Endothelial cell of hepatic sinusoid (primary cell): ENCODE results near the gene RABGEF1.
"Not testable (repeated sequence)": the region's sequence is repeated elsewhere in the genome, so short reads cannot be mapped to it uniquely, and the experiment has no call there.

Experiments
- in situ Hi-C: cut with HindIII; loops from 2 replicates; pipeline ENCODE4 v1.10.0; 2017; ENCODE audit warnings: low sequenced_read_pairs

Gene RABGEF1

DNA sequence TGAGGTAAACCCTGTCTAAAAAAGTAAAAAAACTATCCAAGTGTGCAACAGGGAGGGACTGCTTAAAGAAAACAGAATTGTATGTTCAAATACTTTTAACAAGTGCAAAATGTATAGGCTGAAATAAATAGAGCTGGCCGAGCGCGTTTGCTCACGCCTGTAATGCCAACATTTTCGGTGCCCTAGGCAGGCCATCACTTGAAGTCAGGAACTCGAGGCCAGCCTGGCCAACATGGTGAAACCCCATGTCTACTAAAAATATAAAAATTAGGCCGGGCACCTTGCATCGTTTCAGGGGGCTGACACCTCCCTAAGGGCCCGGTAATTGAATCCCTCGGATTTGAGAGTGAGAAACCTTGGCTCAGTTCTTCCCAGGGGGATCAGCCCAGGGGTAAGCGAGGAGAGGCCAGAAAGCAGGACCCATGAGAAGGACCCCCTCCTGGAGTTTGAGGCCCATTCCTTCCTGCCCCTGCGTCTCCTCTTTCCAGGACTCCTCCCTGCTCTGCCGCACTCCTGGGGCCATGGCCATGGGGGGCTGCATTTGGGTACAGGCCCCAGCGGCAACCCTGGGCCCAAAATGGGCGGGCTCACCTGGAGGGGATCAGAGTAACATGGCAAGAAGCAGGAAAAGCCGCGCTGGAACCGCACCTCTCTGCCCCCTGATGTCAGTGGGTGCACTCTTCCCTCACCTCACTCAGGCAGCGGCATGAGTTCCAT, 105.0 kb downstream of the RABGEF1 start:
- in situ Hi-C loops: no loop called here

DNA sequence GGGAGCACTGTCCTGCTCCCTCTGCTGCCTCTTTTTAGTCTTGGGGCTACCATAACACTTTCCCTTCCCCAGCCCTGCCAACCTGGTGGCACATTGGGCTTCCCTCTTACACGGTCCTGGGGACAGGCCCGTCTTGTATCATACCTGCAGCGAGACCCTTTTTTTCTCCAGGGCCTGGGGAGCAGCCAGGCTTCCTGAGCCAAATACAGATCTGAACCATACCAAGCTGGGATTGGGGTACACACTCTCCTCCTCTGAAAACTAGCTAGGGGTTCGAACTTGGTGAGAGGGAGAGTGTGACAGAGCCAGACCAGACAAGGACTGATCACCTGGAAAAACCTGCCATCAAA, 105.5 kb downstream of the RABGEF1 start:
- in situ Hi-C loops: not testable (repeated sequence)

DNA sequence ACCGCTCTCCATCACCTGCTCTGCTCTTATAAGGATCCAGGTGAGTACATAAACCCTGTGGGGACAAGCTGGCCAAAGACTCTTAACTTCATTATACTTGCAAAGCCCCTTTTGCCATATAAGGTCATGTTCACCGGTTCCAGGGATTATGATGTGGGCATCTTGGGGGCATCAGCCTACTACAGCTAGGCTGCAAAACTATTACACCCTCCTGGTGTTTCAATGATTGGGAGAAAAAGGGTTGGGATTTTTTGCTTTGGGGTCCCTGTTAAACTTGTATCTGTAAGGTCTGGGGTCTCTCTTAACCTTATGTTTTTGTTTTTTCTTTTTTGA, 107.0 kb downstream of the RABGEF1 start:
- in situ Hi-C loops: not testable (repeated sequence)

DNA sequence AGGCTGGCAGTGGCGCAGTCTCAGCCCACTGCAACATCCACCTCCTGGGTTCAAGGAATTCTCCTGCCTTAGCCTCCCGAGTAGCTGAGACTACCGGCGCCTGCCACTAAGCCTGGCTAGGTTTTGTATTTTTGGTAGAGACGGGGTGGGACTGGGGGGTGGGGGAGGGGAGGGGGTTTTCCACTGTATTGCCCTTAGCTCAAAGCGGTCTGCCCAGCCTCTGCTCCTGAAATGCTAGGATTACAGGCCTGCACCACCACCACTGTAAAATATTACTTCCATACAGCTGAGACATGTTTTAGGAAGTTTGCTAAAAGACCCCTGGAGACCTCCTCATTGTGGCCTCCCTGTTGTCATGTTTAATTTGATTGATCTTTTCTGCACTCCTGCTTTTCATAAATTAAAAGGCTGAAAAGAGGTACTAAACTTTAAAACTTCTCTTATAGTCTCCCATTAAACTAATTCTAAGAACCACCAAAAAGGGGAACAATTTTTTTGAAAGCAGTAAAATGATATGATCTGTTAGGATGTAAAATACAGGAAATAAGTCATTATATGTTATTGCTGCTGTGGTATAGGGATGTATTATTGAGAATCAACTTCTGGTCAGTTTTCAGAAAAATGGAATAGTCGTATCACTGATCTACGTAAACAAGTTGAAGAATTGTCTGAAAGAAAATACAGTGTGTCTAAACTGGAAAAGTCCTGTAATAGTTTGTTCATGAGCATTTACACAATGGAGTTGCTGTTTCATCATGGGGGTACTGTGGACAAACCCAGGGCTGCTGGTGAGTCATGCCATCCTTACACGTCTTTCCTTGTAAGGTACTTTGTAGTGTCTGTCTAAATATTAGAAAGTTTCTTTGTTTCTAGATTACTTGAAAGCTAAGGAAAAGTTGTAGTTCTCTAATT, 107.6 kb downstream of the RABGEF1 start:
- in situ Hi-C loops: no loop called here

DNA sequence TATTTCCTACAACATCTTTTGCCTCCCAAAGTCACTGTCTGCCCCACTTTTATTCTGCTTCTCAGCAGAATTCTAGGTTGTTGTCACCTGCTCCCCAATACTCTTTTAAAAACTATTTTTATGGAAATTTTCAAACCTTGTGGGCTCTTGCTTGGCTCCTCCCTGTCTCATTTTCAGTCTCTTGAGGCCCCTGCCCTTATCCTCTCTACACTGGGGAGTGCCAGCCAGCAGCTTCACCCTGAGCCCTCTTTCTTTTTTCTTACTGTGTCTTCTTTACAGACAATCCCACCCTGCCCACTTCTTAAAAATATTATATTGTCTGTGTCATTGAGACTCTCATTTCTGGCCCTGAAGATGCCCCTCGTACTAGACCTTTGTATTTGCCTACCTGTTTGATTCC, 118.8 kb downstream of the RABGEF1 start:
- in situ Hi-C loops: no loop called here

DNA sequence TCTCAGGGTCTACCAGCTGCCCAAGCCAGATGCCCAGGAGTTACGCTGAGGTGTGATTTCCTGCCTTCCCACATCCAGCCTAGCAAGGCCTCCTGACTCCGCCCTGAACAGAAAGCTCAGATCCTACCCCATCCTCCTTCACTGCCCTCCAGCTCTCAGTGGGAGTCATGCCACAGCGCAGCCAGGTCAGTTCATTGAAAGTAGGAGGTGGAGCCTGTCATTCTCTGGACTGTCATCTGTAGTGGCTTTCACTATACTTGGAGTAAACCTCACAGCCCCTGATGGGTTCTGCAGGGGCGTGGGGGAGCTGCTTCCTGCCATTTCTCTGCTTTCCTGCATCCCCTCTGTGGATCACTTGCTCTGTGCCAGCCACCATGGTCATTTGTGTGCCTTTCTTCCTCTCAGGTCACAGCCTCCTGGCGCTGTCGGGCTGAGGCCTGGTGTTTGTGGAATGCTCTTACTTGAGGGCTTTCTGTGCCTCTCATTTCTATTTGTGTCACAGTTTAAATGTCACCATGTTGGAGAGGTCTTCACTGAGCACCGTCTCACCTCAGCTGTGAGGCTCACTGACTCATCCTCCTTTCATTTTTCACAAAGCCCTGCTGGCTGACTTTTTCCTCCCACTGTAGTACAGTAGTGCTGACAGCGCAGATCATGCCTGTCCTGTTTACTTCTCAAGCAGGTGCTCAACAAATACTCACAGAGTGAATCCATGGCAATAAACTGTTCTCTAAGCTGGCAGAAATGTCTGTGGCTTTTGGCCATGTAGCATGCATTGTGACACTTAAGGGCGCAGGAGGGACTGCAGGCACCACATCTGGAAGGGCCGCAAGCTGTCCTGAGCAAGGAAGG, 119.5 kb downstream of the RABGEF1 start:
- in situ Hi-C loops: no loop called here

DNA sequence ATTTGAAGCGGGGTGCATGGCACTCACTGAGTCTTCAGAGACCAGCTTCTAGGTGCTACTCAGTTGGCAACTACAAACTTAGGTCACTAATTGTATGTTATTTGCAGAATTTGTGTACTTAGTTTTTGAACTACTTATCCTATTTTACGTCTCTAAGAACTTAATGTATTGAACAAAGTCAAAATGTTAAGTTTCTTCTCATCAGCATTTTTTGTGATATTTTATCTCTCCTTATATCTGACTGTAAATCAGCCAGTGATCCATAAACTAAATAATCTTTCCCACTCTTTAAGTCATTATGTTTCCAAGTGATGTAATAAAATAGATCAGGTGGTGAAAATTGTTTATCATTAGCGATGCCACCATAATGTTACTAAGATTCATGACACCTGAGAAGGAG, 120.2 kb downstream of the RABGEF1 start:
- in situ Hi-C loops: no loop called here
